Measurements from ENCODE around the gene GRK5.
"Not testable (repeated sequence)": the region's sequence is repeated elsewhere in the genome, so short reads cannot be mapped to it uniquely, and the experiment has no call there.

- TF ChIP-seq POLR2A, CTCF (IDR thresholded peaks at IDR 0.05): not testable (repeated sequence)
Observed at GRCh38 chr10:119463195-119463594, 255.8 kb downstream of the GRK5 start.

Measured in Peyer's patch (tissue), 4 donors.